Activated T-cell treated with anti-CD3 and anti-CD28 coated beads, Interleukin-2, amount 50 U/mL, for 4 hours (primary cell): ENCODE data around the gene ABI2. TPM values are rescaled to one million over a fixed set of nuclear protein-coding genes. Genes with fewer than 3 reads are reported as not detected.
"Not testable (repeated sequence)": the region's sequence is repeated elsewhere in the genome, so short reads cannot be mapped to it uniquely, and the experiment has no call there.

ENCODE experiments used
- ATAC-seq, 2 donors: fragments of 200-7000 bp; cut with Tn5 transposase; one replicate each; pipeline ENCODE4 v1.10.0; 2021
- DNase-seq: peaks from one replicate; pipeline ENCODE4 v3.0.0-alpha.2; 2020
- H3K27me3 Mint-ChIP-seq: one replicate; pipeline ENCODE4 v1.8.0; 2021; ENCODE audit warnings: low read depth, mixed read lengths
- H3K36me3 Mint-ChIP-seq: one replicate; pipeline ENCODE4 v1.8.0; 2022; ENCODE audit warnings: mixed read lengths; ENCODE audit not compliant: insufficient read depth
- H3K4me1 Mint-ChIP-seq: one replicate; pipeline ENCODE4 v1.8.0; 2021; ENCODE audit warnings: low read depth, mixed read lengths
- H3K4me3 Mint-ChIP-seq: one replicate; pipeline ENCODE4 v1.8.0; 2021; ENCODE audit warnings: mild to moderate bottlenecking, moderate library complexity, mixed read lengths
- H3K9me3 Mint-ChIP-seq: one replicate; pipeline ENCODE4 v1.8.0; 2021; ENCODE audit warnings: mixed read lengths
- total RNA-seq, 3 donors: library from RNA; stranded (reverse); gene quantifications; one replicate each; pipeline ENCODE4 v1.2.1, GENCODE V29; 2021

Gene ABI2
- total RNA-seq, 3 donors from 2014 or later, result 12.9 to 16.3 (median 13.4) TPM

GRCh38 chr2:203429643-203430042 is 101.4 kb downstream of the ABI2 start:
- ATAC-seq, H3K9me3 Mint-ChIP-seq, H3K4me3 Mint-ChIP-seq, H3K4me1 Mint-ChIP-seq, DNase-seq, H3K27me3 Mint-ChIP-seq: not testable (repeated sequence)
- peaks cover 19% of the 10 kb centered on the region for H3K36me3 Mint-ChIP-seq

GRCh38 chr2:203431391-203432185 is 103.4 kb downstream of the ABI2 start:
- H3K27me3 Mint-ChIP-seq, result no peaks in the 10 kb centered on the region
- H3K36me3 Mint-ChIP-seq, result peaks cover 19% of the 10 kb centered on the region
- DNase-seq, result no peak
- no peaks in the 10 kb centered on the region for H3K4me1 Mint-ChIP-seq
- H3K4me3 Mint-ChIP-seq, result no peak overlapping the region
- no peak for ATAC-seq
- H3K9me3 Mint-ChIP-seq, result no peaks in the 10 kb centered on the region

GRCh38 chr2:203432811-203433210 is 104.6 kb downstream of the ABI2 start:
- Mint-ChIP-seq H3K4me3 (no peak overlapping the region), H3K9me3 (no peaks in the 10 kb centered on the region), H3K4me1 (no peaks in the 10 kb centered on the region), H3K36me3 (peaks cover 15% of the 10 kb centered on the region), H3K27me3 (no peaks in the 10 kb centered on the region)
- DNase-seq, result no peak
- ATAC-seq, result no peak

GRCh38 chr2:203436496-203436895 is 108.3 kb downstream of the ABI2 start:
- ATAC-seq, result no peak
- H3K9me3 Mint-ChIP-seq, result no peaks in the 10 kb centered on the region
- H3K4me1 Mint-ChIP-seq, result no peaks in the 10 kb centered on the region
- H3K4me3 Mint-ChIP-seq, result no peak overlapping the region
- DNase-seq, result no peak
- H3K27me3 Mint-ChIP-seq, result no peaks in the 10 kb centered on the region
- peaks cover 20% of the 10 kb centered on the region for H3K36me3 Mint-ChIP-seq

GRCh38 chr2:203437511-203437910 is 109.3 kb downstream of the ABI2 start:
- H3K9me3 Mint-ChIP-seq, result no peaks in the 10 kb centered on the region
- H3K27me3 Mint-ChIP-seq, result no peaks in the 10 kb centered on the region
- no peak for ATAC-seq
- no peak overlapping the region for H3K4me3 Mint-ChIP-seq
- H3K4me1 Mint-ChIP-seq, result no peaks in the 10 kb centered on the region
- no peak for DNase-seq
- peaks cover 20% of the 10 kb centered on the region for H3K36me3 Mint-ChIP-seq

GRCh38 chr2:203438528-203438927 is 110.3 kb downstream of the ABI2 start:
- peaks cover 16% of the 10 kb centered on the region for H3K36me3 Mint-ChIP-seq

GRCh38 chr2:203440671-203441070 is 112.5 kb downstream of the ABI2 start:
- H3K9me3 Mint-ChIP-seq, result no peaks in the 10 kb centered on the region
- H3K4me3 Mint-ChIP-seq, result no peak overlapping the region
- ATAC-seq (no peak), DNase-seq (no peak)
- H3K27me3 Mint-ChIP-seq, result no peaks in the 10 kb centered on the region
- no peaks in the 10 kb centered on the region for H3K4me1 Mint-ChIP-seq
- peaks cover 19% of the 10 kb centered on the region for H3K36me3 Mint-ChIP-seq

More at GRCh38 chr2:203438528-203438927, 110.3 kb downstream of the ABI2 start:
- Mint-ChIP-seq H3K9me3 (no peaks in the 10 kb centered on the region), H3K4me3 (no peak overlapping the region), H3K27me3 (no peaks in the 10 kb centered on the region), H3K4me1 (no peaks in the 10 kb centered on the region)
- DNase-seq (no peak), ATAC-seq (no peak)

GRCh38 chr2:203441463-203441862 is 113.3 kb downstream of the ABI2 start:
- DNase-seq, result no peak

GRCh38 chr2:203442463-203442862 is 114.3 kb downstream of the ABI2 start:
- Mint-ChIP-seq H3K9me3 (no peaks in the 10 kb centered on the region), H3K4me3 (no peak overlapping the region), H3K4me1 (no peaks in the 10 kb centered on the region), H3K27me3 (no peaks in the 10 kb centered on the region), H3K36me3 (peaks cover 17% of the 10 kb centered on the region)
- DNase-seq (no peak), ATAC-seq (no peak)

More at GRCh38 chr2:203441463-203441862, 113.3 kb downstream of the ABI2 start:
- Mint-ChIP-seq H3K4me1 (no peaks in the 10 kb centered on the region), H3K27me3 (no peaks in the 10 kb centered on the region), H3K36me3 (peaks cover 18% of the 10 kb centered on the region), H3K4me3 (no peak overlapping the region), H3K9me3 (no peaks in the 10 kb centered on the region)
- ATAC-seq, result no peak

- Mint-ChIP-seq H3K36me3 (peaks cover 6% of the 10 kb centered on the region), H3K4me3 (no peak overlapping the region), H3K9me3 (no peaks in the 10 kb centered on the region), H3K27me3 (no peaks in the 10 kb centered on the region), H3K4me1 (no peaks in the 10 kb centered on the region)
- ATAC-seq (no peak), DNase-seq (no peak)
Observed at GRCh38 chr2:203444738-203445137, 116.5 kb downstream of the ABI2 start.

- Mint-ChIP-seq H3K27me3 (no peaks in the 10 kb centered on the region), H3K36me3 (peaks cover 6% of the 10 kb centered on the region), H3K9me3 (no peaks in the 10 kb centered on the region), H3K4me3 (no peak overlapping the region), H3K4me1 (no peaks in the 10 kb centered on the region)
- DNase-seq (no peak), ATAC-seq (no peak)
Observed at GRCh38 chr2:203446071-203446481, 117.9 kb downstream of the ABI2 start.

- DNase-seq (no peak), ATAC-seq (no peak)
- peaks cover 5% of the 10 kb centered on the region for H3K36me3 Mint-ChIP-seq
- H3K9me3 Mint-ChIP-seq, result no peaks in the 10 kb centered on the region
- H3K4me1 Mint-ChIP-seq, result no peaks in the 10 kb centered on the region
- no peak overlapping the region for H3K4me3 Mint-ChIP-seq
- H3K27me3 Mint-ChIP-seq, result no peaks in the 10 kb centered on the region
Observed at GRCh38 chr2:203446780-203447179, 118.6 kb downstream of the ABI2 start.

- H3K4me3 Mint-ChIP-seq, result no peak overlapping the region
- ATAC-seq (no peak), DNase-seq (no peak)
- no peaks in the 10 kb centered on the region for H3K9me3 Mint-ChIP-seq
- H3K4me1 Mint-ChIP-seq, result peaks cover 1% of the 10 kb centered on the region
- H3K36me3 Mint-ChIP-seq, result peaks cover 5% of the 10 kb centered on the region
- no peaks in the 10 kb centered on the region for H3K27me3 Mint-ChIP-seq
Observed at GRCh38 chr2:203450561-203450960, 122.4 kb downstream of the ABI2 start.

- H3K27me3 Mint-ChIP-seq, result no peaks in the 10 kb centered on the region
- H3K4me3 Mint-ChIP-seq, result no peak overlapping the region
- peaks cover 5% of the 10 kb centered on the region for H3K36me3 Mint-ChIP-seq
- H3K4me1 Mint-ChIP-seq, result peaks cover 1% of the 10 kb centered on the region
- H3K9me3 Mint-ChIP-seq, result no peaks in the 10 kb centered on the region
- DNase-seq (no peak), ATAC-seq (no peak)
Observed at GRCh38 chr2:203451011-203451410, 122.8 kb downstream of the ABI2 start.

GRCh38 chr2:203451689-203452088 is 123.5 kb downstream of the ABI2 start:
- peaks cover 5% of the 10 kb centered on the region for H3K36me3 Mint-ChIP-seq
- no peaks in the 10 kb centered on the region for H3K9me3 Mint-ChIP-seq
- H3K4me3 Mint-ChIP-seq, result no peak overlapping the region
- no peaks in the 10 kb centered on the region for H3K27me3 Mint-ChIP-seq
- peaks cover 1% of the 10 kb centered on the region for H3K4me1 Mint-ChIP-seq
- DNase-seq (no peak), ATAC-seq (no peak)
